Fibroblast of the conjunctiva (primary cell): Measurements from ENCODE around the gene NUBP2.

Experiments used
- DNase-seq: peaks from one replicate; pipeline ENCODE4 v3.0.0-alpha.2; 2010; ENCODE audit warnings: low read depth

Gene NUBP2

GRCh38 chr16:1772362-1772907, 10.3 kb upstream of the NUBP2 start, which contains the start of gene EME2:
TSS of gene EME2 (plus strand) at chr16:1772810. CDS start at chr16:1773228, 418 bp downstream.
- DNase-seq: no peak

GRCh38 chr16:1772908-1773702, 9.7 kb upstream of the NUBP2 start, which contains the start of gene MRPS34:
TSS of gene MRPS34 (minus strand) at chr16:1773134. CDS start at chr16:1773119, 15 bp downstream.
- peak; percentile 37 for DNase-seq

- DNase-seq: no peak
Measured at GRCh38 chr16:1773703-1774447, 8.9 kb upstream of the NUBP2 start.

- no peak for DNase-seq
Measured at GRCh38 chr16:1774448-1774780, 8.3 kb upstream of the NUBP2 start.

- DNase-seq: no peak
Measured at GRCh38 chr16:1775006-1775845, 7.5 kb upstream of the NUBP2 start.

- DNase-seq: no peak
Measured at GRCh38 chr16:1775846-1776671, 6.7 kb upstream of the NUBP2 start.

- no peak for DNase-seq
Measured at GRCh38 chr16:1776672-1776955, 6.1 kb upstream of the NUBP2 start.

- no peak for DNase-seq
Measured at GRCh38 chr16:1776991-1777374, 5.8 kb upstream of the NUBP2 start.

- DNase-seq: no peak
Measured at GRCh38 chr16:1777375-1778199, 5.2 kb upstream of the NUBP2 start.

GRCh38 chr16:1778200-1779179, 4.3 kb upstream of the NUBP2 start:
- DNase-seq: no peak

- no peak for DNase-seq
Measured at GRCh38 chr16:1779234-1779701, 3.5 kb upstream of the NUBP2 start.

- no peak for DNase-seq
Measured at GRCh38 chr16:1779741-1780676, 2.8 kb upstream of the NUBP2 start.

GRCh38 chr16:1780677-1781072, 2.1 kb upstream of the NUBP2 start:
- DNase-seq: no peak

GRCh38 chr16:1781254-1781653, 1.5 kb upstream of the NUBP2 start:
- no peak for DNase-seq

- DNase-seq: no peak
Measured at GRCh38 chr16:1781758-1782407, 877 bp upstream of the NUBP2 start.

- DNase-seq: no peak
Measured at GRCh38 chr16:1784977-1785845, 2.5 kb downstream of the NUBP2 start.

- DNase-seq: no peak
Measured at GRCh38 chr16:1785846-1786170, 3.0 kb downstream of the NUBP2 start.
